DOHH2 (cell line): ENCODE measurements around the gene DAGLA.
"Not testable (repeated sequence)": the region's sequence is repeated elsewhere in the genome, so short reads cannot be mapped to it uniquely, and the experiment has no call there.

ENCODE experiments used
- H3F3A ChIP-seq: fragments of 200-600 bp; sonication (generic), shearing (Covaris generic); 2 replicates; pipeline ENCODE4 v1.6.0; 2016; ENCODE audit warnings: antibody characterized with exemption, mild to moderate bottlenecking; ENCODE audit not compliant: control insufficient read depth, insufficient read depth
- H3K27ac ChIP-seq: fragments of 200-600 bp; sonication (generic); 2 replicates; pipeline ENCODE4 v1.5.1; 2014; ENCODE audit warnings: low read depth, mild to moderate bottlenecking, low read length, moderate library complexity
- H3K27me3 ChIP-seq: fragments of 200-600 bp; sonication (generic); 2 replicates; pipeline ENCODE4 v1.6.1; 2014; ENCODE audit warnings: mild to moderate bottlenecking, low read length, mixed read lengths; ENCODE audit not compliant: control insufficient read depth
- H3K36me3 ChIP-seq: fragments of 200-600 bp; sonication (generic); 2 replicates; pipeline ENCODE4 v1.6.1; 2014; ENCODE audit warnings: mild to moderate bottlenecking, low read length, moderate library complexity, mixed read lengths; ENCODE audit not compliant: control insufficient read depth
- H3K4me1 ChIP-seq: fragments of 200-600 bp; sonication (generic); 2 replicates; pipeline ENCODE4 v1.6.1; 2014; ENCODE audit warnings: mild to moderate bottlenecking, low read length, mixed read lengths; ENCODE audit not compliant: control insufficient read depth
- H3K4me2 ChIP-seq: fragments of 200-600 bp; sonication (generic); 2 replicates; pipeline ENCODE4 v1.6.0; 2014; ENCODE audit warnings: mild to moderate bottlenecking, low read length, moderate library complexity
- H3K4me3 ChIP-seq: fragments of 200-600 bp; sonication (generic); 2 replicates; pipeline ENCODE4 v1.5.1; 2014; ENCODE audit warnings: mild to moderate bottlenecking, low read length, mixed read lengths
- H3K79me2 ChIP-seq: fragments of 200-600 bp; sonication (generic); 2 replicates; pipeline ENCODE4 v1.6.1; 2014; ENCODE audit warnings: mild to moderate bottlenecking, low read length, mixed read lengths; ENCODE audit not compliant: control insufficient read depth
- H3K9me2 ChIP-seq: fragments of 200-600 bp; sonication (generic); replicated peaks from 2 replicates; pipeline ENCODE4 v1.6.1; 2014; ENCODE audit warnings: mild to moderate bottlenecking, low read length, mixed read lengths; ENCODE audit not compliant: control insufficient read depth
- H3K9me3 ChIP-seq: fragments of 200-600 bp; sonication (generic); 2 replicates; pipeline ENCODE4 v1.6.1; 2014; ENCODE audit warnings: antibody characterized with exemption, low read length, mixed read lengths; ENCODE audit not compliant: control insufficient read depth, insufficient read depth
- H4K20me1 ChIP-seq: fragments of 200-600 bp; sonication (generic); 2 replicates; pipeline ENCODE4 v1.6.0; 2014; ENCODE audit warnings: low read depth, mild to moderate bottlenecking, antibody characterized with exemption, low read length, moderate library complexity; ENCODE audit not compliant: control insufficient read depth, insufficient read depth
- EZH2phosphoT487 ChIP-seq: fragments of 200-600 bp; sonication (generic); IDR thresholded peaks from 2 replicates; pipeline ENCODE4 v1.6.1; 2017; ENCODE audit warnings: borderline replicate concordance, mild to moderate bottlenecking, antibody characterized with exemption, low read length, moderate library complexity, mixed read lengths
- TF ChIP-seq, protein P1 (sequence below): fragments of 200-600 bp; sonication (generic); IDR thresholded peaks from one replicate; pipeline ENCODE4 v1.5.1; 2014; ENCODE audit warnings: antibody characterized with exemption, mild to moderate bottlenecking, low read depth, low read length; ENCODE audit not compliant: poor library complexity, severe bottlenecking

The DAGLA gene

DNA sequence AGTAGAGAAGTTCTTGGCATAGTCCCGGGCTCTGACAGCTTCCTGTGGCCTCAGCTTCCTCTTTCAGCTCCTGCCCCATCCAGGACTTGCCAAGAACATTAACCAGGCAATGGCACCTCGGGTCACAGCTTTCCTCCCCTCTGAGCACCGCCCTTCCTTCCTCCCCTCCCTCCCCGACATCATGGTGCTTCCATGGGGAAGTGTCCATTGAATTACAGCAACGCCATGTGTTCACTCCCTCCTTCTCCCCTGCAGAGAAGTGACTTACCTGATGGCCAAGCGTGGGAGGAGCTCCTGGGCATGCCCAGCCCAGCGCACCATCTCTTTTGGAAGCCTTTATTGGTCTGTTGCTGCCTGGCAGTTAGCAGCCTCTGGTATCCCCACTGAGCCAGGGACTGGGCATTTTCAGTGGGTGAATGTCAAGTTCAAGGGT, 25.8 kb upstream of the DAGLA start:
- Histone ChIP-seq H4K20me1 (no peaks in the 10 kb centered on the region), H3K4me3 (no peak overlapping the region), H3K36me3 (no peaks in the 10 kb centered on the region), H3K4me1 (no peaks in the 10 kb centered on the region), H3K9me2 (no peaks in the 10 kb centered on the region), H3F3A (no peaks in the 10 kb centered on the region), H3K27ac (no peak overlapping the region), H3K27me3 (peaks cover 14% of the 10 kb centered on the region), H3K9me3 (no peaks in the 10 kb centered on the region), H3K4me2 (no peak overlapping the region), H3K79me2 (no peaks in the 10 kb centered on the region)
- TF ChIP-seq, protein P1, sequence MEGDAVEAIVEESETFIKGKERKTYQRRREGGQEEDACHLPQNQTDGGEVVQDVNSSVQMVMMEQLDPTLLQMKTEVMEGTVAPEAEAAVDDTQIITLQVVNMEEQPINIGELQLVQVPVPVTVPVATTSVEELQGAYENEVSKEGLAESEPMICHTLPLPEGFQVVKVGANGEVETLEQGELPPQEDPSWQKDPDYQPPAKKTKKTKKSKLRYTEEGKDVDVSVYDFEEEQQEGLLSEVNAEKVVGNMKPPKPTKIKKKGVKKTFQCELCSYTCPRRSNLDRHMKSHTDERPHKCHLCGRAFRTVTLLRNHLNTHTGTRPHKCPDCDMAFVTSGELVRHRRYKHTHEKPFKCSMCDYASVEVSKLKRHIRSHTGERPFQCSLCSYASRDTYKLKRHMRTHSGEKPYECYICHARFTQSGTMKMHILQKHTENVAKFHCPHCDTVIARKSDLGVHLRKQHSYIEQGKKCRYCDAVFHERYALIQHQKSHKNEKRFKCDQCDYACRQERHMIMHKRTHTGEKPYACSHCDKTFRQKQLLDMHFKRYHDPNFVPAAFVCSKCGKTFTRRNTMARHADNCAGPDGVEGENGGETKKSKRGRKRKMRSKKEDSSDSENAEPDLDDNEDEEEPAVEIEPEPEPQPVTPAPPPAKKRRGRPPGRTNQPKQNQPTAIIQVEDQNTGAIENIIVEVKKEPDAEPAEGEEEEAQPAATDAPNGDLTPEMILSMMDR = no peak
- no peak for TF ChIP-seq EZH2phosphoT487

DNA sequence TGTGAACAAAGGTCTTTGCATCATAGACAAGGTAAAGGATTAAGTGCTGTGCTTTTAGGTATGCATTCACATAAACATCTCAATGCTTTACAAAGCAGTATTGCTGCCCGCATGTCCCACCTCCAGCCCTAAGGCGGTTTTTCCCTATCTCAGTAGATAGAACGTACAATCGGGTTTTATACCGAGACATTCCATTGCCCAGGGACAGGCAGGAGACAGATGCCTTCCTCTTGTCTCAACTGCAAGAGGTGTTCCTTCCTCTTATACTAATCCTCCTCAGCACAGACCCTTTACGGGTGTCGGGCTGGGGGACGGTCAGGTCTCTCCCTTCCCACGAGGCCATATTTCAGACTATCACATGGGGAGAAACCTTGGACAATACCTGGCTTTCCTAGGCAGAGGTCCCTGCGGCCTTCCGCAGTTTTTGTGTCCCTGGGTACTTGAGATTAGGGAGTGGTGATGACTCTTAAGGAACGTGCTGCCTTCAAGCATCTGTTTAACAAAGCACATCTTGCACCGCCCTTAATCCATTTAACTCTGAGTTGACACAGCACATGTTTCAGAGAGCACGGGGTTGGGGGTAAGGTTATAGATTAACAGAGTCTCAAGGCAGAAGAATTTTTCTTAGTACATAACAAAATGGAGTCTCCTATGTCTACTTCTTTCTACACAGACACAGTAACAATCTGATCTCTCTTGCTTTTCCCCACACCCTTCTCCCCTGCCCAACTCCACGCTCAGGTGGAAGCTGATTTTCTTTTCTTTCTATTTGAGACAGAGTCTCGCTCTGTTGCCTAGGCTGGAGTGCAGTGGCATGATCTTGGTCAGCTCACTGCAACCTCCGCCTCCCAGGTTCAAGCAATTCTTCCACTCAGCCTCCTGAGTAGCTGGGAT, 24.7 kb upstream of the DAGLA start:
- not testable (repeated sequence) for H3K4me1 ChIP-seq, H3K79me2 ChIP-seq, H3K36me3 ChIP-seq, H3K4me2 ChIP-seq, H3K27ac ChIP-seq, H3K4me3 ChIP-seq, H4K20me1 ChIP-seq, H3K9me3 ChIP-seq, H3K9me2 ChIP-seq, H3F3A ChIP-seq
- peaks cover 14% of the 10 kb centered on the region for H3K27me3 ChIP-seq

GRCh38 chr11:61656347-61657077, 23.7 kb upstream of the DAGLA start:
- Histone ChIP-seq H4K20me1 (no peaks in the 10 kb centered on the region), H3K4me3 (no peak overlapping the region), H3K4me2 (no peak overlapping the region), H3F3A (no peaks in the 10 kb centered on the region), H3K79me2 (no peaks in the 10 kb centered on the region), H3K9me2 (no peaks in the 10 kb centered on the region), H3K4me1 (no peaks in the 10 kb centered on the region), H3K27me3 (peaks cover 14% of the 10 kb centered on the region), H3K36me3 (no peaks in the 10 kb centered on the region), H3K9me3 (no peaks in the 10 kb centered on the region), H3K27ac (no peak overlapping the region)
- TF ChIP-seq EZH2phosphoT487 = no peak
- TF ChIP-seq, protein P1 = no peak
